GM19452 (cell line): Measurements from ENCODE around the gene POLDIP3.
"Not testable (repeated sequence)": the region's sequence is repeated elsewhere in the genome, so short reads cannot be mapped to it uniquely, and the experiment has no call there.

Experiments used
- ATAC-seq: cut with Tn5 transposase; IDR thresholded peaks from one replicate; pipeline ENCODE4 v1.9.1; 2021; ENCODE audit not compliant: unreplicated experiment

The POLDIP3 gene

DNA sequence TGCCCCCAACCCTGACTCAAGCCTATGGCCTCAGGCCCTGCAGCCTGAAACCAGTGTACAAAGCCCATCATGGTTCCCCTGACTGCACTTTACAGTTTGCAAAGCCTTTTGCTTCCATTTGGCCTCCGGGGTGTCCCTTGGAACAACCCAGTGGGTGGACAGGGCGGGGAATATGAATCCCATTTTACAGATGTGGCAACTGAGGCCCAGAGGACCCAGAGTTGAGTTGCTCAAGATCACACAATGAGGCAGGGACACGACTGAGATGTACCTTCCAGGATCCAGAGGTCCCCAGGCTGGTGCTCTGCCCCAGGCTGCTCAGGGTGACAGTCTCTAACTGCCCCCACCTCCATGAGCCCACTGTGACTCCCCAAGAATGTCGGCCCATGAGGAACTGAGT lies 5.4 kb upstream of the POLDIP3 start:
- ATAC-seq, result no peak

DNA sequence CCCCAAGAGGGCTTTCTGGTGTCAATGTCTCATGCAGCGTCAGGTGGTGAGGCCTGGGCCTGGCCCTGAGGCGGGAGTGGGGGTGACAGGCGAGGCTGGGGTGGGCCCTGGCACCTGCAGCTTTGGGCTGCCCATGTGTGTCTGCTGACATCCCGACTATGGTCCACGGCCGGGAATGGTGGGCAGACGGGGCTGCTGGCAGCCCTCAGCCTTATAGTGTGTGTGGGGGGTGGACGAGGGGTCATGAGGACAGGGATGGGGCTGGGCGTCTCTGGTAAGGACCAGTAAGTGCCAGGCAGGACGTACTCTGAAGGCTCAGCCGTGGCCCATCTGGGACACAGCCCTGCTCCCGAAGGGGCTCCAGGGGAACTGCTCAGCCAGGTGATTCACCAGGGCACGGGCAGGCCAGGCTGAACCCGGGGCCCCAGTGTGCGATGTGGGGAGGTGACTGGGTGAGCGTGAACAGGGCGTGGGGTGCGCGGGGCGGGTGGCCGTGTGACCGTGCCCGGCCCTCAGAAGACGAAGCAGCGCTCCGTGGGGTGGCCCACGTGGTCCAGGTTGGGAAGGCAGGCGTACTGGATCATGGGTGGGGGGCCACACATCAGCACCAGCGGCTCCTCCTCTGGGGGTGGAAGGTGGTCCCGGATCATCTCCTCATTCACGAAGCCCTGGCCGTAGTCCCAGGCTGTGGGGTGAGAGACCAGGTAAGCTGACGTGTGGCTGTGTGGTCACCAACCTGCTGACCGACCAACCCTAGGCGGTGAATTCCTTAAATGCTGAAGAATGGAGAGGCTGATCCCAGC lies 4.8 kb upstream of the POLDIP3 start:
- ATAC-seq, result no peak

DNA sequence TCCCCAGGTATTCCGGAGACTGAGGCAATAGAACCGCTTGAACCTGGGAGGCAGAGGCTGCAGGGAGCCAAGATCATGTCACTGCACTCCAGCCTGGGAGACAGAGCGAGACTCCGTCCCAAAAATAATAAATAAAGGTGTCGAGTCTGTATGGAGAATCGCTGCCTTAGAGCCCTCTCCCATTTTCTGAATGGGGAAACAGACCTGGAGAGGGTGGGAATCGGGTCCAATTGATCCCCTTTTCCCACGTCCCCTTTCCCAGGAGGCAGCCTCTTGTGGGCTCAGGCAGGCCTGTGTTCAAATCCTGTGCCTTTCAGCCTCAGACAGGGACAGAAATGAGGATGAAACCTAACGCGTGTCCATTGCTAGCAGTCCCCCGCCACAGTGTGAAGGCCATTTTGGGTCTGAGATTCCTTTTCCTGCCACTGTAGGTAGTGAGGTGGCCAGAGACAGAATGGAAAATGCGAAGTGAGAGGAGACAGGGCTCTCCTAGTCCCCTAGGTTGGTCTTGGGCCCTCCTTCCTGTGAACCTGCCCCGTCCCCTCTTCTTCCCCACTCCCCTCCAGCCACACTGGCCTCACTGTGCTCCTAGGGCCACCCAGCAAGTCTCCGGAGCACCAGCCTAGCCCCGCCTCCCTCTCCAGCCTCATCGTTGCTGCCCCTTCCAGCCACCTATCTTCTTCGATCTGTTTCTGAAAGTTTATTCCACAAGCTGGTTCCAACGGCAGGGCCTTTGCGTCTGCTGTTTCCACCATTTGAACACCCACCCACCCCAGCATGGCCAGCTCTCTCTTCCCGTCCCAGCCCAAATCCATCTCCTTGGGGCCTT lies 2.7 kb upstream of the POLDIP3 start:
- ATAC-seq, result no peak

DNA sequence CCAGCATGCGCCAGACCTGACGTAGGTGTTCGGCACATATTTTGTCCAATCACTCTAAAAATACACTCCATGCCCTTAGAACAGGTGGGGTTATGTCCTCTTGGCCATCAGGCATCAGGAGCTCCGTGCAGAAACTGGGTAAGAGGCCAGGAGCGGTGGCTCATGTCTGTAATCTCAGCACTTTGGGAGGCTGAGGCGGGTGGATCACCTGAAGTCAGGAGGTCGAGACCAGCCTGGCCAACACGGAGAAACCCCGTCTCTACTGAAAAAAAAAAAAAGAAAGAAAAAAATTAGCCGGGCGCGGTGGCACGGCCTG lies 1.1 kb upstream of the POLDIP3 start:
- not testable (repeated sequence) for ATAC-seq

DNA sequence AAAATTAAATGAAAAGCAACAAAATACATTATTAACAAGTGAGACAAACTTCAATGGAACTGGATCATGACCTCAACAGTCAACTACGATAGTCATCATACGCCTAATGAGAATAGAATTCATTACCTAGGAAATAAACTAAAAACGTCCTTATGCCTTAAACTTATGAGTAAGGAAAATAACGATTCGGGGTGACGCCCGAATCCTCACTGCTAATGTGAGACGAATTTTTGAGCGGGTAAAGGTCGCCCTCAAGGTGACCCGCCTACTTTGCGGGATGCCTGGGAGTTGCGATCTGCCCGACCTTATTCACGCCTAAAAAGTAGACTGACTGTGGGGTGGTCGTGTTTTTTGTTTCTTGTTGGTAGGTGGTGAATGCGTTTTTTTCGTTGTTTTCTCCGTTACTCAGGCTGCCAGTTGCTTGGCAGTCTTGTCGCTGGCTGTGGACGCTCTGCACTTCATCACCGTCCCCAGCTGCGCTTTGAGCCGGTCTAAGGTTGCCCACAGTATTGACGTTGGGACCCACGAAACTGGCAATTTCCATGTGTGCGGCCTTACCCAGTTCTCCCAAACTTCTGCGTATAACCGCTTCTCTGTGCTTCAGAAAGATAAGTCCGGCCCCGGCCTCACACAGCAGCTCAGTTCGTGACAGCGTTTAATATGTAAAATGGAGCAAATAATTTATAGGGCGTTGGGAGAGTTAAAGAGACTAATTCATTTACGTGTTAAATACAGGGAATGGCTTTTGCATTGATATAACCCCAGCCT lies 593 bp upstream of the POLDIP3 start:
- peak; percentile 63 for ATAC-seq

DNA sequence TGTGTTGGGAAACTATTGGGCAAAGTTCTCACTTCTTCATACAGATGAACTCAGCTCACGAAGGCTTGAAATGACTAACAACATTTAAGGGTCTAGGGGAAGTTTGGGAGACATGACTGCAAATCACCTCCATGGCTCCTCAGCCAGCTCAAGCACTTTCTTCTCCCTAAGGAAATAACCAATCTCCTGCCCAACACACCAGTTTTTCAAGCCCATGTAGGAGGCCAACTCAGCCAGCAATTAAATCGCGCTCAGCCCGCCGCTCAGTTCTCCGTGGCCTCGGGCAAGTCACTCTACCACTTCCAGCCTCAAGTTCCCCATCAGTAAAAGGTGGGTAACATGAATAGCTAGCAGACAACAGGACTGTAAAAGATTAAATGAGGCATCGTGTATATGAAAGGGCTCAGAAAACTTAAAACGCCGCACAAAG lies 796 bp downstream of the POLDIP3 start:
- no peak for ATAC-seq

DNA sequence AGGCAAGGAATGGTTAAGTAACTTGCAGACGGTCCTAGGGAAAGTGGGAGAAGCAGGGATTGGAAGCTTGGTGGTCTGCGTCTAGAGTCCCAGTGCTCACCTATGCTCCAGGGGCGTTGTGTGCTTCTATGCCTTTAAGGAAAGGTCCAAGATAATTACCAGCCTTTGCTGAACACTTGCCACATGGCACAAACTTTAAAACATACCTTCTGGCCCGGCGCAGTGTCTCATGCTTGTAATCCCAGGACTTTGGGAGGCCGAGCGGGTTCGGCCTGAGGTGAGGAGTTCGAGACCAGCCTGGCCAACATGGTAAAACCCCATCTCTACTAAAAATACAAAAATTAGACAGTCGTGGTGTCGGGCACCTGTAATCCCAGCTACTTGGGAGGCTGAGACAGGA lies 2.3 kb downstream of the POLDIP3 start:
- ATAC-seq, result no peak

DNA sequence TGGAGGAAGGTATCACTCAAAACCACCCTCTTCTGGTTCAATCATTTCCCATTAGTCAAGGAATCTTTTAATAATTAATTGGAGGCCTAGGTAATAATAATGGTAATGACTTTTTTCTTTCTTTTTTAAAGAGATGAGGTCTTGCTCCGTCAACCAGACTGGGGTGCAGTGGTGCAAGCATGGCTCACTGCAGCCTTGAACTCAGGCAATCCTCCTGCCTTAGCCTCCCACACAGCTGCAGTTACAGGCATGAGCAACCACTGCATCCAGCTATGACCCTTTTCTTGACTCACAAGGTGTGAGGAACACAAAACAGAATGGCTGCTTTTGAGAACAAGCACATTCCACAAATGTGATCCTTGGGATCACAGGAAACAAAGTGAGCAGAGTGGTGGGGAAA lies 3.6 kb downstream of the POLDIP3 start:
- ATAC-seq, result no peak

DNA sequence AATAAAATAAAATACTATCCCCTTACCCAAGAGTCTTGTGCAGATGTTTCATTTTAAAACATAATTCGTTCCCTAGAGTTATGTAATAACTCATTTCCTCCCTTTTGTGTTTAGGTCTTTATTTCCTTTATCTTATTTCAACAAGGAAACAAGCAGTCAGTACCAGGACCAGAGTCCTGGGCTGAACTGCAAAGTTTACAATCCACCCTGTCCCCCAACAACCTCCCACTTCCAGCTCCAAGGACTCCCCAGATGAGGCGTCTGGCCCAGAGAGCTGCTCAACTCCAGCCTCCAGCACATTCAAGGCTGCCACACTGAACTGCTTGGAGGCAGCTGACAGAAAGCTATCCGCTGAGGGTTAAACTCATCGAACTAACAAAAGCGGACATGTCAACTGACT lies 4.5 kb downstream of the POLDIP3 start:
- no peak for ATAC-seq

DNA sequence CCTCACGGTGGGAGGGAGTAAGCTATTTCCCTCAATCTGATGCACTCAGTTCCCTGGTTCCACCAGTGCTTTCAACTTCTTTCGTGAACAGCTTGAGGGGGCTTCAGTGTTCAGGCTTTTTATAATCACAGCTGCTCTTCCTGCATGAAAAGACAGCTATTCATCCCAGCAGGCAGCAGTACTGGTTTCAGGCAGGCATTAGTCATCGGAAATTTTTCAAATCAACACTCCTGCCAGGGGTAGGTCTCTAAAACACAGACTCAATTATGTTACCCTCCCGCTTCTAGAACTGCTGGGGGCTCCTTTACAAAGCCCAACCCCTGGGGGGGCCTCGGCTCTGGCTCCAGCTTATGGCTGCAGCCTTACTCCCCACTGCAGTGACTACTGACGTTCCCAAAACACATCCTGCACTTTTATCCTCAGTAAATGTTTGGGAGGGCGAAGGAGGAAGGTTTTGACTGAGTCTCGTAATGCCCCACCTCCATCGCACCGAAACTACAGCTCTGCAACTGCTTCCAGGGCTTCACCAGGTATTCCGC lies 5.8 kb downstream of the POLDIP3 start:
- no peak for ATAC-seq

DNA sequence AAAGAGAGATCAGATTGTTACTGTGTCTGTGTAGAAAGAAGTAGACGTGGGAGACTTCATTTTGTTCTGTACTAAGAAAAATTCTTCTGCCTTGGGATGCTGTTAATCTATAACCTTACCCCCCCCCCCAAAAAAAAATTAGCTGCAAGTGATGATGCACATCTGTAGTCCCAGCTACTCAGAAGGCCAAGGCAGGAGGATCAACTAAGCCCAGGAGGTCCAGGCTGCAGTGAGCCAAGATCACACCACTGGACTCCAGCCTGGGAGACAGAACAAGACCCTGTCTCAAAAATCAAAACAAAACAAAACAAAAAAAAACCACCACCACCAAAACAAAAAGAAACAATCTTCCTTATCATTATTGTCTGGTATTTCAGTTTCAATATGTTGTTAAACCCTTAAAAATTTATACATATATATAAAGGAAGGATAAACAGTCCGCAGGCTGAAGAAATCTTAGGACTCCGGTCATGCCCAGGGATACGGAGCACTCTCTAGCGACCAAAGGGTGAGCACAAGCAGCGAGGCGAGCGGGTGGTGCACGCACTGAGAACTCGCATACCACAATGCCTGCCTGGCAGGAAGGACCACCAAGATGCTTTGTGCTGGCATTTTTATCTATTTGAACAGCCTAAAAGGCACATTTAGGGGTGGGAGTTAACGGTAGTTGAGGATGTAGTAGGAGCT lies 6.4 kb downstream of the POLDIP3 start:
- ATAC-seq, result no peak

DNA sequence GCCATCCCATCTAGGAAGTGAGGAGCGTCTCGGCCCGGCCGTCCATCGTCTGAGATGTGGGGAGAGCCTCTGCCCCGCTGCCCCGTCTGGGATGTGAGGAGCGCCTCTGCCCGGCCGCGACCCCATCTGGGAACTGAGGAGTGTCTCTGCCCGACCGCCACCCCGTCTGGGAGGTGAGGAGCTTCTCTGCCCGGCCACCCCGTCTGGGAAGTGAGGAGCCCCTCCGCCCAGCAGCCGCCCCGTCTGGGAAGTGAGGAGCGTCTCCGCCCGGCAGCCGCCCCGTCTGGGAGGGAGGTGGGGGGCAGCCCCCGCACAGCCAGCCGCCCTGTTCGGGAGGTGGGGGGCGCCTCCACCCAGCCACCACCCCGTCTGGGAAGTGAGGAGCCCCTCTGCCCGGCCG lies 7.0 kb downstream of the POLDIP3 start:
- not testable (repeated sequence) for ATAC-seq

DNA sequence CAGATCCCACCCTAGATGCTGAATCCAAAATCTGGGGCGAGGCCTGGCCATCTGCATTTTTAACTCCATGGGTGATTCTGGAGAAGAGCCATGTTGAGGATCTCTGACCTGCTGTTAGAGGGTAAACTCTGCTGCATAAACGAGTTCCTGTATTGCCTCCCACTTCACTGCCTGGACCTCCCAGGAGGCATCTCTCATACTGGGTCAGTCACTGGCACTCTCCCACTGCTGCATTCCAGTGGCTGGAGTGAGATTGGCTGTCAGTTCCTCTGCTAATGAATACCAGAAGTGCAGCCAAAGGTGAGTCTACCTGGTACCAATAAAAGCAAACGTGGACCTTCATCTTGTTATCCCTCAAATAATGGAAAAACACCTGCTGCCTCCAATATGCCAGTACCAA lies 10.3 kb downstream of the POLDIP3 start:
- no peak for ATAC-seq

DNA sequence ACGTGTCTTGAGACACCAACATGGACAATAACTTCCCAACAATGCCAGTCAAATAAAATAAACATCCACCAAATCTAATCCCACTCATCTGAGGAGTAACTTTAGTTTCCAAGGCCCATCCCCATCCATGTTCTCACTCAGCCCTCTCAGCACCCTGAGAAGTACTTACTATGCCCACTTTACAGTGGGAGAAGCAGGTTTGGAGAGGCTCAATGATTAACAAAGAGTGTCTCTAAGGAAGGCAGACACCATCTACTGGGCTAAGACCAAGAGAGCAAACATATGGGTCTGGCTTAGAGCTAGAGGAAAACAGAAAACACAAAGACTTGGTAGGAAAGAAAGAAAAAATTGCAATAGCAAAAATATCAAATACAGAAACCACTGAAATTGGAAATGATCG lies 11.3 kb downstream of the POLDIP3 start:
- no peak for ATAC-seq

DNA sequence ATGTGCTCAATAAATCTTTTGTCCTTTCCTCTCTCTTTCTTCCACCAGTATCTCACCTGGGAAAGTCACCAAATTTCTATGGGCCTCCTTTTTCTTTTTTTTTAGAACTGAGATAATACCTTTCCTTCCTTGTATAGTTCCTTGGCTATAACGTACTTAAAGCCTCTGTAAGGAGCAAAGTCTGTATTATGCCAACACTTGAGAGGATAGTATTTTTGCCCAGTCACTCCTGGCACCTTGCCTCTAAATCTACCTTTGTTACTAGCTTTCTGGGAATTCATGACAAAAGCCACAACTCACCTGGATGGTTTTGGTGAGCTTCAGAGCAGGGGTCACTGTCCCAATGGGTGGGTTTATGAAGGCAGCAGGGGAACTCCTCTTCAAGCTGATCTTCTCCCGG lies 12.2 kb downstream of the POLDIP3 start:
- no peak for ATAC-seq

DNA sequence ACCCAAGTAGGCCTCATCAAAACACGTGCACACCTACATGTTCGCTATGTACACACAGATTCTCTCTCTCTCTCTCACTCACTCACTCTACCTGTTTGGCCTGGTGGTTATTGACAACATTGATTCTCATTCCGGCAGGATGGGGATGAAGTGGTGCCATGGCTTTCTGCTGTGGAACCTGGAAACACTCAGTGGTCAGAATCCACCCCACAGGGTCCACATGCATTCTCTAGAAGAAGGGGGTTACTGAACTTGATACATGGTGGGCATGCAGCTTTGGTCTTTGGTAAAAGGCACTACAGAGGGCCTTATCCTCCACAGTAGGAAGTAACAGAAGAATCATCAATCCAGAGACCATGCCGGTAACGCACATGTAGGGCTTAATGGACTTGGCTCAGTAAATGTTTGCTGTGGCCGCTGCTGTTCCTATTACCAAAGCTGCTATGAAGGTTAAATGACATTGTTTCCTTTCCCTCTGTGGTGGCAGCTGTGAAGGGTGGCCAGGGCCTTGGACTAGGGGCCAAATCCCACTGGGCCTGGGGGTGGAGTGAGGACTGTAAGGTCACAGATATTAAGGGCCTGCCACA lies 12.7 kb downstream of the POLDIP3 start:
- no peak for ATAC-seq

DNA sequence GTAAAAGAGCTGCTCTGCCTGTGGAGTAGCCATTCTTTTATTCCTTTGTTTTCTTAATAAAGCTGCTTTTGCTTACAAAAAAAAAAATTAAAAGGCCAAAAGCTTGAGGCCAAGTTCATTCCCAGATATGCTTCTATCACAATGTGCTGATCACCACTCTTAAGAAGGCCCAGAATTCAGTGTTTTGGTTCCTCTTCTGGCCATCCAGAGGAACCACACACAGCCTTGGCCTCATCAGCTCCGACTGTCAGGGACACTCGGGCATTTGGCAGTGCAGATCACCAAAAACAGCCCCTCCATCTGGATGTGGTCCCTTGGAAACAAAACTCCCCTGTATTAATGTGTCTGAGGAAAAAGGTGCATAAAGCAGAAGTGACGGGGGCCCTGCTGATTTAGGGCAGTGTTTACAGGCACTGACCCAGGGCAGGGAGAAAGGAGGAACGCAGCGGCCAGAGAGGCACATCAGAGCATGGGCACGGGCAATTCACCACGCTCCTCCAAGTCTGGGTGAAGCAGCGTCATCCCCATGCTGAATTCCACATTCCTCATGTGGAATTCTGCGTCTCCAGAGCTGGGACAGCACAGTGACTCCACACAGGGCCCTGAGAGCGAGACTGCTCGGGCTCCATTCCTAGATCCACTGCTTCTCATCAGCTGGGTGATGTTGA lies 17.7 kb downstream of the POLDIP3 start:
- ATAC-seq, result no peak

DNA sequence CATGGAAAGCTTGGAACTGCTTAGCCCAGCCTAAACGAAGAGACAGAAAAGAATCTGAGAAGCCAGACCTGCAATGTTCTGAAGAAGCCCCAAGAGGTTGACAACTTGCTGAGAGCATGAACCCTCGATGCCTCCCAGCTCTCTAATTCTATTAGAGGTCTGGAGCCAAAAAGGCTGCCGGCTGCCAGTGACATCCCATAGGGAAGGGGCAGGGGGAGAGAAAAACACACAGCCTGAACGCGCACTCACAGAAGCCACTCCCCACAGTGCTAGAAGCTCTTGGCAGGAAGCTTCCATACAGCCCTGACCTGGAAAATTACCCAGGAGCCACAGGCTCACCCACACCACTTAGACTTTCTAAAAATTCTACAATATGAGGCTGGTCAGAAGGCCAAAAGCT lies 18.3 kb downstream of the POLDIP3 start:
- no peak for ATAC-seq

DNA sequence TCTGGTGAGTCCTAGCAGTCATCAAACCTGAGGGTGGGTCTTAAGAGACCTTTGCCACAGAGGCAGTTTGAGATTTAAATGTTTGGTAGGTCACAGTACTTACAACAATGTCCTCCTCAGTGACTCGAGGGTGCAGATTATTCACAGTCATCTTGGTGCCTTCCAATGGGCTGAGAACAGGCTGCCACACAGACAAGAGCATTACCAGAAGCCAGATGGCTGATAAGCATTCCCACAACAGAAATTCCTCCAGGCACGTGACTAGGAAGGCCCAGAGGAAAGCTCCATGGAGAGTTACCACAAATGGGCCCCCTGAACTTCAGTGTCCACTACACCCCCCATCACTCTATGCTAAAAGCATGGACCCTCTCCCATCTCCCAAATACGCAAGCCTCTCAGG lies 19.2 kb downstream of the POLDIP3 start:
- ATAC-seq, result no peak

DNA sequence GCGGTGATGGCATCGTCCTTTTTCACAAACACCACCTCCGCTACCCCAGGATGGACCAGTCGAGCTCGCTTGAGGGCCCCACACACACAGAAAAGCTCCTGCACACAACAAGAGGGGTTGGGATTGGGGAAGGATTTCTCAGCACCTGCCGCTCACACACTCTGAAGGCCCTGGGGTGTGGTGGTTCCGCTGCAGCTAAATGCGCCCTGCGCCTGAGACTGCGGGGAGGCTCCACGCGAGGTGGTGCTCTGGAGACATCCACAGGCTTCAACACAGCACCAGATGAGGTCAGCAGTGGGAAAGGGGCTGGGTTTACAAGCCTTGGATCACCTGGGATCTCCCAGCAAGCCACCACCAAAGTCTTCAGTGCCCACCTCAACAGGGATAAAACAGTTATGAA lies 22.7 kb downstream of the POLDIP3 start:
- no peak for ATAC-seq
